ENCODE measurements around the gene NTF3.

NTF3 gene

DNA sequence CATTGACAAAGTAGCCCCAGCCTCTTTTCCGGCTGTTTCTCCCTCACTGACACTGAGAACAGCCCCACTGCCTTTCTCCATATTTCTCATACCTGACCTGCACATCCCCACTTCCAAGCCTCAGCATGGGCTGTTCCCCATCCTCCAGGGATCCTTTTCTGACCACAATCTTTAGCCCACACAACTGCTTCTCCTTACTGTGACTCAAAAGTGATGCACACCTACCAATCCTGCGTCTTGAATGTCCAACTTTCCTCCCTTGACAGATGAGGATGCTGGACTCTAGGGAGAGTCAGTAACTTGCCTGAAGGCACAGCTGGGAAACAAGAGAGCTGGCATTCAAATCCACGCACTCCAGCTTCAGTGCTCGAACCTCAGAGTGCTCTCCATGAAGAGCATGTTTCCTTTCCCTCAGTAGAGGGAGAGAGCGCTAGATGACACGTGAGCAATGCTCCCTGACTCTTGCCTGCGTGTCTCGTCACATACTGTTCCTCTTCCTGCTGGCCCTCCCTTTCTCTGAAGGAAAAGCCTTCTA is 75.6 kb downstream of the NTF3 start:
- H3K23ac ChIP-seq (ENCODE audit: low read length): no peak overlapping the region
- no peaks in the 10 kb centered on the region for H3K36me3 ChIP-seq (ENCODE audit: control insufficient read depth in 1 of 2, insufficient read depth in 2 of 2, low read length in 2 of 2)
- no peak overlapping the region for H3K4ac ChIP-seq (ENCODE audit: low read depth, low read length)
- H3K4me1 ChIP-seq (ENCODE audit: control insufficient read depth in 1 of 2, insufficient read depth in 2 of 2, low read length in 2 of 2): peaks cover 0 to 9% of the 10 kb centered on the region in 2 experiments
- H3K18ac ChIP-seq (ENCODE audit: low read length): no peak overlapping the region
- no peak overlapping the region for H2AK5ac ChIP-seq (ENCODE audit: low read length)
- H3K4me2 ChIP-seq (ENCODE audit: low read length): no peak overlapping the region
- H3K14ac ChIP-seq (ENCODE audit: low read length): no peak overlapping the region
- no peaks in the 10 kb centered on the region for H3K9me3 ChIP-seq (ENCODE audit: insufficient read depth, low read depth, low read length)
- no peaks in the 10 kb centered on the region for H3K27me3 ChIP-seq (ENCODE audit: insufficient read depth, low read length)
- no peak overlapping the region for H4K8ac ChIP-seq (ENCODE audit: low read depth, low read length)
- H3K79me2 ChIP-seq (ENCODE audit: control insufficient read depth, insufficient read depth, low read length, poor library complexity): no peaks in the 10 kb centered on the region
- no peak overlapping the region for H3K9ac ChIP-seq (ENCODE audit: low read length)
- H4K91ac ChIP-seq (ENCODE audit: low read depth, low read length): no peak overlapping the region
- H3K79me1 ChIP-seq (ENCODE audit: low read length): no peaks in the 10 kb centered on the region
- no peak overlapping the region for H2AFZ ChIP-seq (ENCODE audit: insufficient read depth, low read length, poor library complexity)
- no peak overlapping the region for H2BK120ac ChIP-seq (ENCODE audit: insufficient read depth, low read length, poor library complexity)
- no peak overlapping the region for H2BK5ac ChIP-seq (ENCODE audit: low read depth, low read length, poor library complexity)
- no peak overlapping the region for H3K27ac ChIP-seq (ENCODE audit: low read depth, low read length)
- no peak overlapping the region for H4K12ac ChIP-seq (ENCODE audit: low read depth, low read length)
- WGBS (ENCODE audit: extremely low coverage, insufficient coverage, insufficient read length): no CpG with 5 or more reads among the region's 8 CpGs
- no peak overlapping the region for H2BK12ac ChIP-seq (ENCODE audit: low read length)
- H3K4me3 ChIP-seq (ENCODE audit: low read depth, low read length): no peak overlapping the region
- DNase-seq: no peak

DNA sequence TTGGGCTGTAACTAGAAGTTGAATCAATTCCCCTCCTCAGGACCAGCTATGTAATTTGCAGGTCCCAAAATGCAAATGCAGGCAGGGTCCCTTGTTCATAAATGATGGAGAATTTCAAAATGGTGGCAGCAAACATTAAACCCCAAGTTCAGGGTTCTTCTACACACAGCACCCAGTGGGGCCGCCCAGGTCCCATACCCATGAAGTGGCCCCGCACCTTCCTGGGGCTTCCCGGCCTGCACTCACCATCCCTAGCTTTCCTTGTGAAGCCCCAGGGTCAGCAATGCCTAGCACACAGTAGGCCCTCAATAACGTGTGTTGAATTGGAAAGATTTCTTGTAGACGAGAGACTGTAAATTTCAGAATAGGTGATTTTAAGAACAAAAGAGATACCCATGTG is 76.0 kb downstream of the NTF3 start:
- Histone ChIP-seq H3K36me3 (ENCODE audit: control insufficient read depth in 1 of 2, insufficient read depth in 2 of 2, low read length in 2 of 2) (no peaks in the 10 kb centered on the region), H3K4me3 (ENCODE audit: low read depth, low read length) (no peak overlapping the region), H3K27ac (ENCODE audit: low read depth, low read length) (no peak overlapping the region), H3K4me1 (ENCODE audit: control insufficient read depth in 1 of 2, insufficient read depth in 2 of 2, low read length in 2 of 2) (peaks cover 0 to 9% of the 10 kb centered on the region in 2 experiments), H3K79me1 (ENCODE audit: low read length) (no peaks in the 10 kb centered on the region), H4K8ac (ENCODE audit: low read depth, low read length) (no peak overlapping the region), H2AK5ac (ENCODE audit: low read length) (no peak overlapping the region), H2BK120ac (ENCODE audit: insufficient read depth, low read length, poor library complexity) (no peak overlapping the region), H2BK5ac (ENCODE audit: low read depth, low read length, poor library complexity) (no peak overlapping the region), H3K14ac (ENCODE audit: low read length) (no peak overlapping the region), H2AFZ (ENCODE audit: insufficient read depth, low read length, poor library complexity) (no peak overlapping the region), H4K12ac (ENCODE audit: low read depth, low read length) (no peak overlapping the region), H3K9me3 (ENCODE audit: insufficient read depth, low read depth, low read length) (no peaks in the 10 kb centered on the region), H3K9ac (ENCODE audit: low read length) (no peak overlapping the region), H3K27me3 (ENCODE audit: insufficient read depth, low read length) (no peaks in the 10 kb centered on the region), H2BK12ac (ENCODE audit: low read length) (no peak overlapping the region), H4K91ac (ENCODE audit: low read depth, low read length) (no peak overlapping the region), H3K18ac (ENCODE audit: low read length) (no peak overlapping the region), H3K4me2 (ENCODE audit: low read length) (no peak overlapping the region), H3K23ac (ENCODE audit: low read length) (no peak overlapping the region), H3K79me2 (ENCODE audit: control insufficient read depth, insufficient read depth, low read length, poor library complexity) (no peaks in the 10 kb centered on the region), H3K4ac (ENCODE audit: low read depth, low read length) (no peak overlapping the region)
- no peak for DNase-seq
- WGBS (ENCODE audit: extremely low coverage, insufficient coverage, insufficient read length): no CpG with 5 or more reads among the region's 5 CpGs

DNA sequence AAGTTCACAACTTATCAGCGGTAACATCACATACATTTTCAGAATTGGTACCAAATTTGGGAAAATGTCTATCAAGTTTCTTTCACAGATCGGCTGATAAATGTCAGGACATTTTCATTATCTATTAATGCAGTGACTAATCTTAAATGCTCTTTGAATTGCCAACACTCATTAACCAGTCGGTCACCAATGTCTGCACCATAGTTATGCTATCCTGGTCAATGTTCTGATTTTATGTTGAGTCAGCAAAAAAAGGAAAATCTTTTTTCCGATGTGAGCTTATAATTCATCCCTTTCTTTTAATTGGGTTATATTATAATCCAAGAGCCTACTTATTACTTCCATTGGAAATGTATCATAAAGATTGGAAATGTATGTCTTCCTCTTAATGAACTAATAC is 77.2 kb downstream of the NTF3 start:
- H2BK5ac ChIP-seq (ENCODE audit: low read depth, low read length, poor library complexity): no peak overlapping the region
- no peak overlapping the region for H3K4me3 ChIP-seq (ENCODE audit: low read depth, low read length)
- no peak for DNase-seq
- H3K27me3 ChIP-seq (ENCODE audit: insufficient read depth, low read length): no peaks in the 10 kb centered on the region
- H2AK5ac ChIP-seq (ENCODE audit: low read length): no peak overlapping the region
- no peak overlapping the region for H3K4me2 ChIP-seq (ENCODE audit: low read length)
- peaks cover 0 to 5% of the 10 kb centered on the region in 2 experiments for H3K4me1 ChIP-seq (ENCODE audit: control insufficient read depth in 1 of 2, insufficient read depth in 2 of 2, low read length in 2 of 2)
- H3K36me3 ChIP-seq (ENCODE audit: control insufficient read depth in 1 of 2, insufficient read depth in 2 of 2, low read length in 2 of 2): no peaks in the 10 kb centered on the region
- no peak overlapping the region for H3K23ac ChIP-seq (ENCODE audit: low read length)
- no peak overlapping the region for H3K18ac ChIP-seq (ENCODE audit: low read length)
- H2BK12ac ChIP-seq (ENCODE audit: low read length): no peak overlapping the region
- no peak overlapping the region for H3K9ac ChIP-seq (ENCODE audit: low read length)
- no peaks in the 10 kb centered on the region for H3K9me3 ChIP-seq (ENCODE audit: insufficient read depth, low read depth, low read length)
- no peak overlapping the region for H3K14ac ChIP-seq (ENCODE audit: low read length)
- H3K4ac ChIP-seq (ENCODE audit: low read depth, low read length): no peak overlapping the region
- H3K27ac ChIP-seq (ENCODE audit: low read depth, low read length): no peak overlapping the region
- H4K8ac ChIP-seq (ENCODE audit: low read depth, low read length): no peak overlapping the region
- H2BK120ac ChIP-seq (ENCODE audit: insufficient read depth, low read length, poor library complexity): no peak overlapping the region
- WGBS (ENCODE audit: extremely low coverage, insufficient coverage, insufficient read length): no CpG with 5 or more reads among the region's 4 CpGs
- no peak overlapping the region for H2AFZ ChIP-seq (ENCODE audit: insufficient read depth, low read length, poor library complexity)
- H4K91ac ChIP-seq (ENCODE audit: low read depth, low read length): no peak overlapping the region
- H3K79me1 ChIP-seq (ENCODE audit: low read length): no peaks in the 10 kb centered on the region
- H4K12ac ChIP-seq (ENCODE audit: low read depth, low read length): no peak overlapping the region
- H3K79me2 ChIP-seq (ENCODE audit: control insufficient read depth, insufficient read depth, low read length, poor library complexity): no peaks in the 10 kb centered on the region

DNA sequence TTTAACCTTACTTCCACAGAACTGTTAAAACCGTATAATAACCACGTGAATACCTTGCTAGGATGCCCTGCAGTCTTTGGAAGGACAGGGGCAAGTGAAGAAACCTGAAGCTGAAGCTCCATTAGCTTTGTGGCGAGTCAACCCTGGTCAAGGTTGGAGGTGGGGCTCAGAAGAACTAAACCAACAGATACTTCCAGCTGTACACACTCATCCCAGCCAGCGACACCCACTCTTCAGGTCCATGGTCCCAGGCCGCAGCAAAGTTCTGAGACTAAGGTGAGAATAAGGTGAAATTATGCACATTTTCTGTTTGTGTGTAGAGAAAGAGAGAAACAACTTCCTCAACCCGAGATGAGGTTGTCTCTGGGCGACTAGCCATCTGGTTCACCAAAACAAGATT is 77.6 kb downstream of the NTF3 start:
- WGBS (ENCODE audit: extremely low coverage, insufficient coverage, insufficient read length): no CpG with 5 or more reads among the region's 7 CpGs
- H3K4me1 ChIP-seq (ENCODE audit: control insufficient read depth in 1 of 2, insufficient read depth in 2 of 2, low read length in 2 of 2): peaks cover 0 to 5% of the 10 kb centered on the region in 2 experiments

More for the DNA sequence above, 77.6 kb downstream of the NTF3 start:
- Histone ChIP-seq H3K27ac (ENCODE audit: low read depth, low read length) (no peak overlapping the region), H3K27me3 (ENCODE audit: insufficient read depth, low read length) (no peaks in the 10 kb centered on the region), H3K14ac (ENCODE audit: low read length) (no peak overlapping the region), H3K4ac (ENCODE audit: low read depth, low read length) (no peak overlapping the region), H4K12ac (ENCODE audit: low read depth, low read length) (no peak overlapping the region), H3K23ac (ENCODE audit: low read length) (no peak overlapping the region), H2BK5ac (ENCODE audit: low read depth, low read length, poor library complexity) (no peak overlapping the region), H2BK12ac (ENCODE audit: low read length) (no peak overlapping the region), H3K9ac (ENCODE audit: low read length) (no peak overlapping the region), H3K18ac (ENCODE audit: low read length) (no peak overlapping the region), H3K79me2 (ENCODE audit: control insufficient read depth, insufficient read depth, low read length, poor library complexity) (no peaks in the 10 kb centered on the region), H2BK120ac (ENCODE audit: insufficient read depth, low read length, poor library complexity) (no peak overlapping the region), H3K36me3 (ENCODE audit: control insufficient read depth in 1 of 2, insufficient read depth in 2 of 2, low read length in 2 of 2) (no peaks in the 10 kb centered on the region), H3K4me3 (ENCODE audit: low read depth, low read length) (no peak overlapping the region), H3K9me3 (ENCODE audit: insufficient read depth, low read depth, low read length) (no peaks in the 10 kb centered on the region), H2AK5ac (ENCODE audit: low read length) (no peak overlapping the region), H4K8ac (ENCODE audit: low read depth, low read length) (no peak overlapping the region), H4K91ac (ENCODE audit: low read depth, low read length) (no peak overlapping the region), H3K79me1 (ENCODE audit: low read length) (no peaks in the 10 kb centered on the region), H2AFZ (ENCODE audit: insufficient read depth, low read length, poor library complexity) (no peak overlapping the region), H3K4me2 (ENCODE audit: low read length) (no peak overlapping the region)
- no peak for DNase-seq

Data from trophoblast cell (in vitro differentiated cells and primary cell).